ENCODE measurements around the gene PITPNC1. TPM values are rescaled to one million over a fixed set of nuclear protein-coding genes. Genes with fewer than 3 reads are reported as not detected.
"Not testable (repeated sequence)": the region's sequence is repeated elsewhere in the genome, so short reads cannot be mapped to it uniquely, and the experiment has no call there.

PITPNC1 gene
- total RNA-seq (2014; rRNA removed; shearing (Covaris generic)): 40.6 and 42.1 TPM in 2 replicates

GRCh38 chr17:67376737-67377487 is at the start of gene PITPNC1:
PITPNC1 (plus strand) TSS chr17:67377281.
- peak; percentile 90 for DNase-seq (ENCODE audit: low spot score)

- no peak for DNase-seq (ENCODE audit: low spot score)
Observed at GRCh38 chr17:67328026-67328425, 49.1 kb upstream of the PITPNC1 start.

- not testable (repeated sequence) for DNase-seq (ENCODE audit: low spot score)
Observed at GRCh38 chr17:67331381-67332161, 45.5 kb upstream of the PITPNC1 start.

GRCh38 chr17:67332162-67332508 is 44.9 kb upstream of the PITPNC1 start:
- not testable (repeated sequence) for DNase-seq (ENCODE audit: low spot score)

- no peak for DNase-seq (ENCODE audit: low spot score)
Observed at GRCh38 chr17:67335245-67335835, 41.7 kb upstream of the PITPNC1 start.

GRCh38 chr17:67336859-67337258 is 40.2 kb upstream of the PITPNC1 start:
- DNase-seq (ENCODE audit: low spot score): no peak

- DNase-seq (ENCODE audit: low spot score): not testable (repeated sequence)
Observed at GRCh38 chr17:67338353-67338752, 38.7 kb upstream of the PITPNC1 start.

GRCh38 chr17:67343237-67343636 is 33.8 kb upstream of the PITPNC1 start:
- no peak for DNase-seq (ENCODE audit: low spot score)

- no peak for DNase-seq (ENCODE audit: low spot score)
Observed at GRCh38 chr17:67347826-67348225, 29.3 kb upstream of the PITPNC1 start.

- DNase-seq (ENCODE audit: low spot score): no peak
Observed at GRCh38 chr17:67349420-67349819, 27.7 kb upstream of the PITPNC1 start.

- DNase-seq (ENCODE audit: low spot score): no peak
Observed at GRCh38 chr17:67353161-67353560, 23.9 kb upstream of the PITPNC1 start.

GRCh38 chr17:67353929-67354574 is 23.0 kb upstream of the PITPNC1 start:
- DNase-seq (ENCODE audit: low spot score): no peak

GRCh38 chr17:67358612-67359011 is 18.5 kb upstream of the PITPNC1 start:
- DNase-seq (ENCODE audit: low spot score): no peak

GRCh38 chr17:67359960-67360791 is 16.9 kb upstream of the PITPNC1 start:
- DNase-seq (ENCODE audit: low spot score): peak; percentile 72

GRCh38 chr17:67360880-67361279 is 16.2 kb upstream of the PITPNC1 start:
- no peak for DNase-seq (ENCODE audit: low spot score)

GRCh38 chr17:67362173-67362572 is 14.9 kb upstream of the PITPNC1 start:
- DNase-seq (ENCODE audit: low spot score): no peak

GRCh38 chr17:67364847-67365737 is 12.0 kb upstream of the PITPNC1 start:
- peak; percentile 76 for DNase-seq (ENCODE audit: low spot score)

GRCh38 chr17:67365738-67366192 is 11.3 kb upstream of the PITPNC1 start:
- no peak for DNase-seq (ENCODE audit: low spot score)

GRCh38 chr17:67366193-67367157 is 10.6 kb upstream of the PITPNC1 start, which contains the start of gene PSMD12:
PSMD12 (minus strand) TSS chr17:67366577; CDS start chr17:67366519, 58 bp downstream.
- peak; percentile 97 for DNase-seq (ENCODE audit: low spot score)

All from HT-29 (cell line).